Keratinocyte (primary cell): Measurements from ENCODE around the gene PCNT. TPM values are rescaled to one million over a fixed set of nuclear protein-coding genes. Genes with fewer than 3 reads are reported as not detected.

Experiments
- DNase-seq: peaks from one replicate; pipeline ENCODE4 v3.0.0-alpha.2; 2011; ENCODE audit warnings: low read depth, missing footprints, low spot score
- FAIRE-seq: peaks from 2 replicates; lab custom pipeline; 2011; peaks lifted over from hg19 to GRCh38; lab: Jason Lieb, UNC
- H2AFZ ChIP-seq: 2 replicates; pipeline ENCODE4 v1.6.0; 2012; ENCODE audit warnings: low read length, control low read depth, inconsistent platforms; ENCODE audit not compliant: control insufficient read depth
- H3K27ac ChIP-seq: 2 replicates; pipeline ENCODE4 v1.5.1; 2011; ENCODE audit warnings: low read length; ENCODE audit not compliant: control insufficient read depth, insufficient read depth
- H3K27me3 ChIP-seq: 3 replicates; pipeline ENCODE4 v1.6.0; 2011; ENCODE audit warnings: low read length; ENCODE audit not compliant: control insufficient read depth, insufficient read depth; ENCODE audit errors: extremely low read depth
- H3K36me3 ChIP-seq, 2 experiments: 2 replicates in 1 of 2; 3 replicates in 1 of 2; pipeline ENCODE4 v1.5.1; 2011; ENCODE audit warnings: low read length in 2 of 2, mild to moderate bottlenecking in 1 of 2; ENCODE audit not compliant: control insufficient read depth in 2 of 2, insufficient read depth in 2 of 2; ENCODE audit errors: extremely low read depth in 1 of 2
- H3K4me1 ChIP-seq: 3 replicates; pipeline ENCODE4 v1.5.1; 2011; ENCODE audit warnings: low read length; ENCODE audit not compliant: control insufficient read depth, insufficient read depth; ENCODE audit errors: extremely low read depth
- H3K4me2 ChIP-seq: 3 replicates; pipeline ENCODE4 v1.6.0; 2011; ENCODE audit warnings: low read depth, low read length; ENCODE audit not compliant: control insufficient read depth, insufficient read depth; ENCODE audit errors: extremely low read depth
- H3K4me3 ChIP-seq, 3 experiments: fragments of 200-600 bp in 1 of 3; sonication (generic) in 1 of 3; 2 replicates in 2 of 3; 3 replicates in 1 of 3; pipeline ENCODE4 v1.5.1; 2011 to 2016; ENCODE audit warnings: low read length in 3 of 3, mild to moderate bottlenecking in 3 of 3, control low read depth in 2 of 3, inconsistent platforms in 1 of 3, low read depth in 1 of 3, mixed read lengths in 1 of 3, mixed run types in 1 of 3, moderate library complexity in 1 of 3; ENCODE audit not compliant: control insufficient read depth in 2 of 3, insufficient read depth in 2 of 3; ENCODE audit errors: extremely low read depth in 1 of 3
- H3K79me2 ChIP-seq: 2 replicates; pipeline ENCODE4 v1.6.0; 2012; ENCODE audit warnings: low read length; ENCODE audit not compliant: control insufficient read depth, insufficient read depth
- H3K9ac ChIP-seq: 3 replicates; pipeline ENCODE4 v1.6.0; 2011; ENCODE audit warnings: low read length; ENCODE audit not compliant: control insufficient read depth, insufficient read depth; ENCODE audit errors: extremely low read depth
- H3K9me1 ChIP-seq: 3 replicates; pipeline ENCODE4 v1.6.0; 2011; ENCODE audit warnings: low read length; ENCODE audit not compliant: control insufficient read depth, insufficient read depth; ENCODE audit errors: extremely low read depth
- H3K9me3 ChIP-seq: 2 replicates; pipeline ENCODE4 v1.5.1; 2012; ENCODE audit warnings: low read depth, low read length; ENCODE audit not compliant: control insufficient read depth
- H4K20me1 ChIP-seq: 3 replicates; pipeline ENCODE4 v1.6.0; 2011; ENCODE audit warnings: low read length; ENCODE audit not compliant: control insufficient read depth, insufficient read depth; ENCODE audit errors: extremely low read depth
- CTCF ChIP-seq, 3 experiments: IDR thresholded peaks in 1 of 3; conservative IDR thresholded peaks in 1 of 3; optimal IDR thresholded peaks in 1 of 3; 2 replicates in 2 of 3; 3 replicates in 1 of 3; pipeline versions ENCODE3 to v1.5.1; 2011; ENCODE audit warnings: low read length in 3 of 3, mild to moderate bottlenecking in 3 of 3, moderate library complexity in 2 of 3, control low read depth in 1 of 3, inconsistent platforms in 1 of 3; ENCODE audit not compliant: insufficient read depth in 2 of 3; ENCODE audit errors: extremely low read depth in 1 of 3
- EZH2 ChIP-seq: IDR thresholded peaks from one replicate; pipeline ENCODE4 v1.6.1; 2012; ENCODE audit warnings: inconsistent platforms, mild to moderate bottlenecking, low read length, moderate library complexity
- dilution Hi-C: fragments of 300-500 bp; cut with MboI; formaldehyde crosslinking; loops from one replicate; pipeline ENCODE4 v1.7.0; 2020; ENCODE audit warnings: low sequenced_read_pairs; ENCODE audit not compliant: extremely low pct_ligation_motif_present
- polyA plus RNA-seq, 5 experiments: library from polyadenylated mRNA; depleted of rRNA in 3 of 5; stranded (reverse) in 3 of 5; stranded (forward) in 1 of 5; unstranded in 1 of 5; fragments of >200 nt; gene quantifications; 1 replicate in 1 of 5; 2 replicates in 3 of 5; 3 replicates in 1 of 5; pipeline versions ENCODE4 v1.2.1 to v1.2.3, GENCODE V29; 2011 to 2012; ENCODE audit warnings: missing spikeins in 2 of 5, low read depth in 1 of 5, low replicate concordance in 1 of 5

The PCNT gene
- polyA plus RNA-seq, 1 donor (not counting 4 experiments of a cell fraction or from before 2014, with no cell fraction given) = 9.8 TPM

DNA sequence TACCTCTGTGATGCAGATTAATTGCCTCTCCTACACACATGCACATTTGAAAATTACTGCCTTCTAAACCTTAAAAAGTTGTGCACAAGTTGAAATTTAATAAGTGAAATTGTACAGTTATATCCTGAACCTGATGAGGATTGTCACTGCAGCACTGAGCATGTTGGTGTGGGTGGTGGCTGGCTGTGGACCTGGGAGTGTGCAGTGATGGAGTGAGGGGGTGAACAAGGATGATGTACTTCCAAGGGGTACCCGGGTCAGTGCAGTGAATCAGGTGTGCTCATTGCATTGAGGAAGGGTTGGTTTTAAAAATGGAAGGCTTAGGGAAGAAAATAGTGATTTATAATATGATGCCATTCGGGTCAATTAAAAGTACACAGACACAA lies 158.9 kb downstream of the PCNT start:
- no peak overlapping the region for H3K27ac ChIP-seq

GRCh38 chr21:46483300-46484295 lies 159.6 kb downstream of the PCNT start:
- TF ChIP-seq EZH2 (no peak), CTCF (optimal IDR thresholded peaks at IDR 0.05 in 1 of 3, IDR thresholded peaks at IDR 0.05 in 1 of 3, conservative IDR thresholded peaks at IDR 0.05 in 1 of 3; ENCODE audit: extremely low read depth in 1 of 3, insufficient read depth in 2 of 3, low read length in 3 of 3) (no peak)
- Histone ChIP-seq H3K79me2 (peaks cover 61% of the 10 kb centered on the region), H2AFZ (no peak overlapping the region), H3K27me3 (no peaks in the 10 kb centered on the region), H3K27ac (no peak overlapping the region), H3K9me3 (no peaks in the 10 kb centered on the region), H3K9ac (no peak overlapping the region), H3K9me1 (peaks cover 3% of the 10 kb centered on the region), H4K20me1 (peaks cover 8% of the 10 kb centered on the region), H3K4me3 (no peak overlapping the region), H3K4me1 (peaks cover 3% of the 10 kb centered on the region), H3K4me2 (no peak overlapping the region), H3K36me3 (peaks cover 4 to 19% of the 10 kb centered on the region in 2 experiments)
- FAIRE-seq (no peak), DNase-seq (no peak)
- dilution Hi-C loops = no loop called here

More for the DNA sequence above, 158.9 kb downstream of the PCNT start:
- DNase-seq (no peak), FAIRE-seq (no peak)
- Histone ChIP-seq H3K4me2 (no peak overlapping the region), H3K9ac (no peak overlapping the region), H2AFZ (no peak overlapping the region), H3K4me1 (peaks cover 5% of the 10 kb centered on the region), H3K4me3 (no peak overlapping the region), H3K27me3 (no peaks in the 10 kb centered on the region), H3K9me3 (no peaks in the 10 kb centered on the region), H3K9me1 (peaks cover 3% of the 10 kb centered on the region), H3K79me2 (peaks cover 62% of the 10 kb centered on the region), H3K36me3 (peaks cover 4 to 16% of the 10 kb centered on the region in 2 experiments), H4K20me1 (peaks cover 8% of the 10 kb centered on the region)
- dilution Hi-C loops = no loop called here
- no peak for TF ChIP-seq CTCF (optimal IDR thresholded peaks at IDR 0.05 in 1 of 3, IDR thresholded peaks at IDR 0.05 in 1 of 3, conservative IDR thresholded peaks at IDR 0.05 in 1 of 3; ENCODE audit: extremely low read depth in 1 of 3, insufficient read depth in 2 of 3, low read length in 3 of 3)
